ENCODE data around the gene NXPE3.

Gene NXPE3

DNA sequence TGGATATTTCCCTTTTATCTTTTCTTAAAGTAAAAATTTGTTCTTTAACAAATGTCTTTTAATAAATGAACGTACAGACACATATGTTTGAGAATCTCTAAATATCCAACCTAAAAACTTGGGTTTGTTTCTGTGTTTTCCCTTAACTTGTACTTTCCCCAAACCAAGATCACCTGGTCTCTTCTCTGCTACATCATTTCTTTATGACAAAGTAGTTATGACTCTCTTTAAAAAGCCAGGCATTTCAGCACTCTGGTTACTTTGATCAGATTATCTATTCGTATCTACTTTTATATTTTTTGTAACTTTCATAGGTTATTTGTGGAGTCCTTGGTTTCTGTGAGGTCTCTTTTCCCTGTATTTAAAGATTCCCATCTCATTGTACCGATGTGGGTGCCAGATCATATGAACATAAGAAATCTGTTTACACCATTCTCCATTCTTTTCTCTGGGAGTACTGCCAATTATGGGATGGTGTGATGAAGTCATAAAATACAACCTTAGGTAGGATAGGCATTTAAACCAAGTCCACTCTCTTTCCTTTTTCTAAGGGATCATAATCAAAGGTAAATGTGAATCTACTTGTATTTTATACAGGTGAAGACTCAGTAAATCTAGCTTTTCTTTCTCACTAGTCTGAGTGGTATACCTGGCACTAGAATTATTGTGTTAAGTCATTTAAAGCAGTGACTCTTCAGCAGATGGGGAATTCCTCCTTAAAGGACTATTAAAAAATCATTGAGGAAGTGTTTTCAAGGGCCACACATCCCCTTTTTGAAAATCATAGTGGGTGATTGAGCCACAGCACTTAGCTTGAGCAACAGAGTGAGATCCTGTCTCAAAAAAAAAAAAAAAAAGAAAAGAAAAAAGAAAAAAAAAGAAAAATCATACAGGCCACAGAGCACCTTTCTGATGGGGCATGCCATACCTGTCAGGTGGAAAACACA is 57.9 kb downstream of the NXPE3 start:
- H3K27ac ChIP-seq = no peak overlapping the region
- POLR2A ChIA-PET (ENCODE audit: low non-redundant PET) = no interaction called here
- no peak for DNase-seq (ENCODE audit: low spot score)
- CTCF ChIA-PET = no interaction called here
- no peak for TF ChIP-seq CTCF (conservative IDR thresholded peaks at IDR 0.05; ENCODE audit: low read depth)

DNA sequence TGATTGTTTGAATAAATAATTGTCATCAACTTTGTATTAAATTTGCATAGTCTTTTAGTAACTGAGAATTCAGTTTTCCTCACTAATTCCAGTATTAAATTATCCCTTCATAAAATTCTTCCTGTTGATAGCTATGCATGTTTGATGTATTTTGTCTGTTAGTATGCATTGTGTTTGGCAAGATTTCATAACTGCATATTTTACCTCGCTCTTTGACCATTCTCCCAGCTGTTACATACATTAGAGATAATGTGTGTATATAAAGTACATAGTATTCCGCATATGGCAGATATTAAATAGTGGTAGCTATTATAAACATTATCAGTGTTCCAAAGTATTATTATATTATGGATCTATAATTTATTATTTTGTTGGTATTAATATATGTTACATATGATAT is 59.7 kb downstream of the NXPE3 start:
- ChIA-PET CTCF (no interaction called here), POLR2A (ENCODE audit: low non-redundant PET) (no interaction called here)
- no peak for DNase-seq (ENCODE audit: low spot score)
- no peak for TF ChIP-seq CTCF (conservative IDR thresholded peaks at IDR 0.05; ENCODE audit: low read depth)
- H3K27ac ChIP-seq = no peak overlapping the region

- CTCF ChIA-PET = no interaction called here
- no peak overlapping the region for H3K27ac ChIP-seq
- no peak for TF ChIP-seq CTCF (conservative IDR thresholded peaks at IDR 0.05; ENCODE audit: low read depth)
- DNase-seq (ENCODE audit: low spot score) = no peak
- POLR2A ChIA-PET (ENCODE audit: low non-redundant PET) = no interaction called here
Measured at GRCh38 chr3:101840066-101840465, 61.1 kb downstream of the NXPE3 start.

DNA sequence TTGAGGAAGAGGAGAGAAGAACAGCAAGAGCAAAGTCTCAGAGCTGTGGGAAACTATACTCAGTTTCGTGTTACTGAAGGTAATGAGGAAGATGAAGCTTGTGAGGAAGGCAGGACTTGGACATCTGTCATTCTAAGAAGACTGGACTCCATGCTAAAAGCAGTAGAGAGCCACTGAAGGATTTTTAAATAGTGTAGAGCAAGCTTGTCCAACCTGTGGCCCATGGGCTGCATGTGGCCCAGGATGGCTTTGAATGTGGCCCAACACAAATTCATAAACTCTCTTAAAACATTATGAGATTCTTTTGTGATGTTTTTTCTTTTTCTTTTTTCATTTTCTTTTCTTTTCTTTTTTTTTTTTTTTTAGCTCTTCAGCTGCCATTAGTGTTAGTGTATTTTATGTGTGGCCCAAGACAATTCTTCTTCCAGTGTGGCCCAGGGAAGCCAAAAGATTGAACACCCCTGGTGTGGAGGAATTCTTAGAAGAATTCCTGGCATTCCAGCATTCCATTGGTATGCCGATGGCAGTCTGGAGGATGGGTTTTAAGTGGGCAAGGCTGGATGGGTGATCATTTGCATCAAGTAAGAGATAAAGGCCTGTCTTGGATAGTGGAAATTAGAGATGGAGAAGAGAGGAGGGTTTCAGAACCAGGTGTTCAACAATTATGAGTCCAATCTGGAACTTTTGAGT is 63.4 kb downstream of the NXPE3 start:
- H3K27ac ChIP-seq = no peak overlapping the region
- ChIA-PET POLR2A (ENCODE audit: low non-redundant PET) (no interaction called here), CTCF (no interaction called here)
- no peak for TF ChIP-seq CTCF (conservative IDR thresholded peaks at IDR 0.05; ENCODE audit: low read depth)
- DNase-seq (ENCODE audit: low spot score) = no peak

DNA sequence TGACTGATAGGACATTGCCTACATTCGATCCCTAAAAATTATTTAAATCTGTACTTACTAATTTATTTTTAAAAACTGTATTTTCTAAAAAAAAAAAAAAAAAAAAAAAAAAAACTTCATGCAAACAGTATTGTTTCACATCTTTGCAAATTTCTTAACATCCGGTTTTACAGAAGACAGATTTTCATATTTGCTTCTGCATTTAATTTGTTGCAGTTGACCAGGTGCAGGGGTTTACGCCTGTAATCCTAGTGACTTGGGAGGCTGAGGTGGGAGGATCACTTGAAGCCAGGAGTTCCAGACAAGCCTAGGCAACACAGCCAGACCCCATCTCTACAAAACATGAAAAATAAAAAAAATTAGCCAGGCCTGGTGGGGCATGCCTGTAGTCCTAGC is 63.9 kb downstream of the NXPE3 start:
- no peak for DNase-seq (ENCODE audit: low spot score)
- H3K27ac ChIP-seq = no peak overlapping the region
- TF ChIP-seq CTCF (conservative IDR thresholded peaks at IDR 0.05; ENCODE audit: low read depth) = no peak
- CTCF ChIA-PET = no interaction called here
- POLR2A ChIA-PET (ENCODE audit: low non-redundant PET) = no interaction called here

DNA sequence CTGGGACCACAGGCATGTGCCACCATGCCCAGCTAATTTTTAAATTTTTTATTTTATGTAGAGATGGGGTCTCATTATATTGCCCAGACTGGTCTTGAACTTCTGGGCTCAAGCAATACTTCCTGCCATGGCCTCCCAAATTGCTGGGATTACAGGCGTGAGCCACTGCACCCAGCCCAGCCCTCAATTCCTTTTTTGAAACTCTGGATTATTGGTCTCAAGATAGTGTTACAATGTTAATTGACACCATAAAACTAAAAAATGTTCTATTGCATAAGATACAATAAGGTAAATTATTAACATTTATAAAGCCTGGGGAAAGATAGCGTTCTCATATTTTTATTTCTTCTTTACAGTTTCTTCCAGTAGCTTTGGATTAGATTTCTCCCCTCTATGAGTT is 66.4 kb downstream of the NXPE3 start:
- H3K27ac ChIP-seq = no peak overlapping the region
- POLR2A ChIA-PET (ENCODE audit: low non-redundant PET) = no interaction called here
- no peak for TF ChIP-seq CTCF (conservative IDR thresholded peaks at IDR 0.05; ENCODE audit: low read depth)
- no peak for DNase-seq (ENCODE audit: low spot score)
- CTCF ChIA-PET = no interaction called here
